ENCODE data around the gene CREBL2. TPM values are rescaled to one million over a fixed set of nuclear protein-coding genes. Genes with fewer than 3 reads are reported as not detected.
"Not testable (repeated sequence)": the region's sequence is repeated elsewhere in the genome, so short reads cannot be mapped to it uniquely, and the experiment has no call there.

CREBL2 gene
- total RNA-seq, 2 experiments from 2014 or later = 12.5 to 13.9 TPM

GRCh38 chr12:12586879-12587675, 24.6 kb upstream of the CREBL2 start:
- no peak overlapping the region for H3K27ac Mint-ChIP-seq
- H3K4me3 Mint-ChIP-seq = no peak overlapping the region
- no peaks in the 10 kb centered on the region for H3K9me3 Mint-ChIP-seq
- no peak for DNase-seq
- no peaks in the 10 kb centered on the region for H3K36me3 Mint-ChIP-seq
- peaks cover 15% of the 10 kb centered on the region for H3K4me1 Mint-ChIP-seq
- H3K27me3 Mint-ChIP-seq = peaks cover 4% of the 10 kb centered on the region

- no peak for DNase-seq
- Mint-ChIP-seq H3K27ac (no peak overlapping the region), H3K27me3 (peaks cover 4% of the 10 kb centered on the region), H3K4me1 (peaks cover 10% of the 10 kb centered on the region), H3K36me3 (no peaks in the 10 kb centered on the region), H3K9me3 (no peaks in the 10 kb centered on the region), H3K4me3 (no peak overlapping the region)
Measured at GRCh38 chr12:12587878-12588277, 23.8 kb upstream of the CREBL2 start.

- not testable (repeated sequence) for H3K36me3 Mint-ChIP-seq, H3K27me3 Mint-ChIP-seq
Measured at GRCh38 chr12:12588436-12588835, 23.2 kb upstream of the CREBL2 start.

GRCh38 chr12:12590961-12591360, 20.7 kb upstream of the CREBL2 start:
- no peak overlapping the region for H3K27ac Mint-ChIP-seq

More at GRCh38 chr12:12588436-12588835, 23.2 kb upstream of the CREBL2 start:
- H3K9me3 Mint-ChIP-seq, DNase-seq, H3K4me3 Mint-ChIP-seq, H3K27ac Mint-ChIP-seq, H3K4me1 Mint-ChIP-seq: not testable (repeated sequence)

GRCh38 chr12:12592930-12593329, 18.7 kb upstream of the CREBL2 start:
- no peak overlapping the region for H3K27ac Mint-ChIP-seq
- peaks cover 2% of the 10 kb centered on the region for H3K4me1 Mint-ChIP-seq
- H3K27me3 Mint-ChIP-seq = peaks cover 4% of the 10 kb centered on the region
- H3K36me3 Mint-ChIP-seq = no peaks in the 10 kb centered on the region
- DNase-seq = no peak
- no peaks in the 10 kb centered on the region for H3K9me3 Mint-ChIP-seq
- H3K4me3 Mint-ChIP-seq = no peak overlapping the region

More at GRCh38 chr12:12590961-12591360, 20.7 kb upstream of the CREBL2 start:
- Mint-ChIP-seq H3K27me3 (peaks cover 4% of the 10 kb centered on the region), H3K9me3 (no peaks in the 10 kb centered on the region), H3K4me3 (no peak overlapping the region), H3K4me1 (peaks cover 2% of the 10 kb centered on the region), H3K36me3 (no peaks in the 10 kb centered on the region)
- no peak for DNase-seq

GRCh38 chr12:12595929-12596328, 15.7 kb upstream of the CREBL2 start:
- H3K27ac Mint-ChIP-seq, H3K27me3 Mint-ChIP-seq, H3K4me3 Mint-ChIP-seq, H3K9me3 Mint-ChIP-seq, H3K36me3 Mint-ChIP-seq, DNase-seq, H3K4me1 Mint-ChIP-seq: not testable (repeated sequence)

- H3K9me3 Mint-ChIP-seq, H3K27me3 Mint-ChIP-seq, H3K4me1 Mint-ChIP-seq, H3K27ac Mint-ChIP-seq, H3K4me3 Mint-ChIP-seq, H3K36me3 Mint-ChIP-seq, DNase-seq: not testable (repeated sequence)
Measured at GRCh38 chr12:12596598-12596997, 15.1 kb upstream of the CREBL2 start.

GRCh38 chr12:12598864-12599263, 12.8 kb upstream of the CREBL2 start:
- no peaks in the 10 kb centered on the region for H3K36me3 Mint-ChIP-seq
- no peak for DNase-seq
- no peaks in the 10 kb centered on the region for H3K9me3 Mint-ChIP-seq
- H3K27ac Mint-ChIP-seq = no peak overlapping the region
- H3K4me1 Mint-ChIP-seq = no peaks in the 10 kb centered on the region
- no peaks in the 10 kb centered on the region for H3K27me3 Mint-ChIP-seq
- H3K4me3 Mint-ChIP-seq = no peak overlapping the region

- H3K9me3 Mint-ChIP-seq = no peaks in the 10 kb centered on the region
- H3K27ac Mint-ChIP-seq = no peak overlapping the region
- no peaks in the 10 kb centered on the region for H3K27me3 Mint-ChIP-seq
- H3K4me3 Mint-ChIP-seq = no peak overlapping the region
- no peaks in the 10 kb centered on the region for H3K4me1 Mint-ChIP-seq
- DNase-seq = no peak
- H3K36me3 Mint-ChIP-seq = no peaks in the 10 kb centered on the region
Measured at GRCh38 chr12:12599750-12600643, 11.7 kb upstream of the CREBL2 start.

- Mint-ChIP-seq H3K27me3 (no peaks in the 10 kb centered on the region), H3K4me3 (no peak overlapping the region), H3K9me3 (no peaks in the 10 kb centered on the region), H3K4me1 (no peaks in the 10 kb centered on the region), H3K36me3 (no peaks in the 10 kb centered on the region), H3K27ac (no peak overlapping the region)
- DNase-seq = no peak
Measured at GRCh38 chr12:12600659-12601058, 11.0 kb upstream of the CREBL2 start.

GRCh38 chr12:12604740-12605139, 6.9 kb upstream of the CREBL2 start:
- Mint-ChIP-seq H3K27me3 (no peaks in the 10 kb centered on the region), H3K4me1 (peaks cover 9% of the 10 kb centered on the region), H3K4me3 (no peak overlapping the region), H3K9me3 (no peaks in the 10 kb centered on the region), H3K27ac (no peak overlapping the region), H3K36me3 (no peaks in the 10 kb centered on the region)
- no peak for DNase-seq

GRCh38 chr12:12606781-12607589, 4.7 kb upstream of the CREBL2 start:
- Mint-ChIP-seq H3K27me3 (no peaks in the 10 kb centered on the region), H3K4me3 (no peak overlapping the region), H3K27ac (peak overlapping the region; percentile 66), H3K4me1 (peaks cover 13% of the 10 kb centered on the region), H3K9me3 (peaks cover 3% of the 10 kb centered on the region), H3K36me3 (peaks cover 2% of the 10 kb centered on the region)
- DNase-seq = no peak

- Mint-ChIP-seq H3K36me3 (peaks cover 3% of the 10 kb centered on the region), H3K27me3 (no peaks in the 10 kb centered on the region), H3K4me1 (peaks cover 22% of the 10 kb centered on the region), H3K9me3 (peaks cover 3% of the 10 kb centered on the region), H3K4me3 (no peak overlapping the region), H3K27ac (no peak overlapping the region)
- no peak for DNase-seq
Measured at GRCh38 chr12:12608557-12608957, 3.1 kb upstream of the CREBL2 start.

GRCh38 chr12:12609692-12610091, 2.0 kb upstream of the CREBL2 start:
- H3K27me3 Mint-ChIP-seq = no peaks in the 10 kb centered on the region
- no peak overlapping the region for H3K27ac Mint-ChIP-seq
- H3K9me3 Mint-ChIP-seq = peaks cover 3% of the 10 kb centered on the region
- peaks cover 27% of the 10 kb centered on the region for H3K4me1 Mint-ChIP-seq
- DNase-seq = no peak
- H3K36me3 Mint-ChIP-seq = peaks cover 6% of the 10 kb centered on the region
- H3K4me3 Mint-ChIP-seq = no peak overlapping the region

- H3K27ac Mint-ChIP-seq = peak overlapping the region; percentile 98
- DNase-seq = no peak
- peaks cover 3% of the 10 kb centered on the region for H3K9me3 Mint-ChIP-seq
- peak overlapping the region; percentile 81 for H3K4me3 Mint-ChIP-seq
- peaks cover 27% of the 10 kb centered on the region for H3K4me1 Mint-ChIP-seq
- H3K36me3 Mint-ChIP-seq = peaks cover 8% of the 10 kb centered on the region
- no peaks in the 10 kb centered on the region for H3K27me3 Mint-ChIP-seq
Measured at GRCh38 chr12:12610711-12611110, 965 bp upstream of the CREBL2 start.

Data from activated naive CD8-positive, alpha-beta T cell treated with anti-CD3 and anti-CD28 coated beads for 36 hours (primary cell).